H1 (cell line): ENCODE data around the gene PPM1M. TPM values are rescaled to one million over a fixed set of nuclear protein-coding genes. Genes with fewer than 3 reads are reported as not detected.

Experiments used
- CTCF ChIA-PET: fragments of 300-600 bp; sonication (Branson Sonifier 250); formaldehyde crosslinking; loops from one replicate; lab custom pipeline; 2021; ENCODE audit not compliant: partially characterized antibody; lab: Charles Lee
- POLR2A ChIA-PET: fragments of 300-600 bp; sonication (Branson Sonifier 250); formaldehyde crosslinking; loops from one replicate; lab custom pipeline; 2021; ENCODE audit warnings: inconsistent platforms; ENCODE audit not compliant: partially characterized antibody; lab: Charles Lee
- DNase-seq, 2 experiments: peaks; one replicate each; pipeline versions ENCODE4 v3.0.0 to v3.0.0-alpha.2; 2010 to 2022; ENCODE audit warnings: low spot score in 2 of 2, low read depth in 1 of 2, mixed read lengths in 1 of 2
- FAIRE-seq: peaks from 2 replicates; lab custom pipeline; 2011; peaks lifted over from hg19 to GRCh38; lab: Jason Lieb, UNC
- H2AFZ ChIP-seq: 2 replicates; pipeline ENCODE4 v1.8.1; 2012; ENCODE audit warnings: low read length, inconsistent platforms
- H2AK5ac ChIP-seq: 2 replicates; pipeline ENCODE4 v1.6.1; 2013; ENCODE audit warnings: low read depth, low read length
- H2BK120ac ChIP-seq: replicated peaks from 2 replicates; pipeline ENCODE3; 2013; ENCODE audit warnings: low read depth, low read length, inconsistent platforms
- H2BK12ac ChIP-seq: 2 replicates; pipeline ENCODE4 v1.6.1; 2013; ENCODE audit warnings: low read depth, low read length
- H2BK15ac ChIP-seq: 2 replicates; pipeline ENCODE4 v1.6.1; 2013; ENCODE audit warnings: low read length
- H2BK20ac ChIP-seq: 2 replicates; pipeline ENCODE4 v1.6.1; 2013; ENCODE audit warnings: low read length
- H2BK5ac ChIP-seq: 2 replicates; pipeline ENCODE4 v1.6.1; 2013; ENCODE audit warnings: low read depth, low read length
- H3K14ac ChIP-seq: 2 replicates; pipeline ENCODE4 v1.6.1; 2013; ENCODE audit warnings: inconsistent platforms; ENCODE audit not compliant: insufficient read length
- H3K18ac ChIP-seq: 2 replicates; pipeline ENCODE4 v1.6.1; 2013; ENCODE audit warnings: low read length; ENCODE audit errors: extremely low read depth
- H3K23ac ChIP-seq: 2 replicates; pipeline ENCODE4 v1.6.1; 2013; ENCODE audit warnings: inconsistent platforms; ENCODE audit not compliant: insufficient read length
- H3K23me2 ChIP-seq: 2 replicates; pipeline ENCODE4 v1.6.1; 2013; ENCODE audit warnings: low read depth, low read length
- H3K27ac ChIP-seq: 2 replicates; pipeline ENCODE4 v1.6.1; 2011; ENCODE audit warnings: low read depth, low read length, inconsistent platforms
- H3K27me3 ChIP-seq, 4 experiments: replicated peaks in 1 of 4; 1 replicate in 1 of 4; 2 replicates in 3 of 4; pipeline versions ENCODE4 v1.6.1 to v1.8.1; 2011 to 2013; ENCODE audit warnings: low read length in 3 of 4, mild to moderate bottlenecking in 3 of 4, inconsistent platforms in 2 of 4, mixed read lengths in 2 of 4, moderate library complexity in 1 of 4; ENCODE audit not compliant: control insufficient read depth in 3 of 4, insufficient read depth in 3 of 4; ENCODE audit errors: extremely low read depth in 1 of 4
- H3K36me3 ChIP-seq, 4 experiments: 2 replicates each; pipeline versions ENCODE4 v1.6.1 to v1.8.1; 2011 to 2013; ENCODE audit warnings: mild to moderate bottlenecking in 4 of 4, low read length in 3 of 4, moderate library complexity in 2 of 4, control low read depth in 1 of 4, inconsistent platforms in 1 of 4; ENCODE audit not compliant: insufficient read depth in 4 of 4, control insufficient read depth in 2 of 4
- H3K4ac ChIP-seq: replicated peaks from 2 replicates; pipeline ENCODE3; 2013; ENCODE audit warnings: low read length, low read depth, mixed read lengths, inconsistent platforms; ENCODE audit not compliant: insufficient read length
- H3K4me1 ChIP-seq, 4 experiments: replicated peaks in 1 of 4; 1 replicate in 1 of 4; 2 replicates in 3 of 4; pipeline versions ENCODE4 v1.6.1 to v1.8.1; 2011 to 2013; ENCODE audit warnings: low read length in 3 of 4, inconsistent platforms in 2 of 4, mixed read lengths in 1 of 4; ENCODE audit not compliant: insufficient read depth in 4 of 4, control insufficient read depth in 3 of 4
- H3K4me2 ChIP-seq, 2 experiments: 2 replicates each; pipeline versions ENCODE4 v1.6.1 to v1.8.1; 2011 to 2013; ENCODE audit warnings: low read depth in 2 of 2, low read length in 2 of 2, control low read depth in 1 of 2, inconsistent platforms in 1 of 2, mild to moderate bottlenecking in 1 of 2; ENCODE audit not compliant: insufficient read depth in 1 of 2
- H3K4me3 ChIP-seq, 4 experiments: fragments of 200-600, 300-600 bp in 1 of 4; sonication (generic), shearing (Covaris generic), sonication (Bioruptor Twin) in 1 of 4; 2 replicates each; pipeline versions ENCODE4 v1.5.1 to v1.8.1; 2011 to 2016; ENCODE audit warnings: low read length in 4 of 4, low read depth in 3 of 4, control low read depth in 2 of 4, inconsistent platforms in 2 of 4, mild to moderate bottlenecking in 2 of 4, mixed read lengths in 1 of 4, moderate library complexity in 1 of 4; ENCODE audit not compliant: insufficient read depth in 2 of 4; ENCODE audit errors: extremely low read depth in 1 of 4
- H3K56ac ChIP-seq: replicated peaks from 2 replicates; pipeline ENCODE3; 2013; ENCODE audit warnings: low read depth, mild to moderate bottlenecking, mixed read lengths, low read length, inconsistent platforms; ENCODE audit not compliant: insufficient read length
- H3K79me1 ChIP-seq: 2 replicates; pipeline ENCODE4 v1.6.1; 2013; ENCODE audit warnings: low read depth, low read length, control low read depth
- H3K79me2 ChIP-seq, 2 experiments: 2 replicates each; pipeline versions ENCODE4 v1.6.1 to v1.8.1; 2012 to 2013; ENCODE audit warnings: low read length in 2 of 2, mild to moderate bottlenecking in 2 of 2, inconsistent platforms in 1 of 2; ENCODE audit not compliant: insufficient read depth in 2 of 2, control insufficient read depth in 1 of 2
- H3K9ac ChIP-seq, 4 experiments: replicated peaks in 1 of 4; 1 replicate in 1 of 4; 2 replicates in 3 of 4; pipeline versions ENCODE4 v1.6.1 to v1.8.1; 2011 to 2013; ENCODE audit warnings: low read depth in 3 of 4, low read length in 3 of 4, control low read depth in 2 of 4, mild to moderate bottlenecking in 2 of 4, moderate library complexity in 2 of 4, inconsistent platforms in 1 of 4; ENCODE audit errors: extremely low read depth in 1 of 4
- H3K9me3 ChIP-seq, 2 experiments: 2 replicates each; pipeline versions ENCODE4 v1.6.1 to v1.8.1; 2012 to 2013; ENCODE audit warnings: mild to moderate bottlenecking in 2 of 2, moderate library complexity in 2 of 2, control low read depth in 1 of 2, inconsistent platforms in 1 of 2, low read depth in 1 of 2, low read length in 1 of 2, mixed read lengths in 1 of 2; ENCODE audit not compliant: insufficient read depth in 2 of 2
- H4K20me1 ChIP-seq, 2 experiments: replicated peaks in 1 of 2; 2 replicates each; pipeline versions ENCODE3 to v1.8.1; 2011 to 2013; ENCODE audit warnings: inconsistent platforms in 2 of 2, low read length in 2 of 2, mild to moderate bottlenecking in 1 of 2; ENCODE audit not compliant: insufficient read depth in 2 of 2, control insufficient read depth in 1 of 2
- H4K5ac ChIP-seq: 2 replicates; pipeline ENCODE4 v1.6.1; 2013; ENCODE audit warnings: low read length, low read depth, mixed read lengths, inconsistent platforms; ENCODE audit not compliant: insufficient read length
- H4K8ac ChIP-seq: 2 replicates; pipeline ENCODE4 v1.8.0; 2013; ENCODE audit warnings: mild to moderate bottlenecking, moderate library complexity, low read length, inconsistent platforms; ENCODE audit not compliant: insufficient read depth; ENCODE audit errors: extremely low read depth
- H4K91ac ChIP-seq: replicated peaks from 2 replicates; pipeline ENCODE3; 2013; ENCODE audit warnings: low read length, mixed read lengths, inconsistent platforms; ENCODE audit not compliant: insufficient read length
- BACH1 ChIP-seq: IDR thresholded peaks from 2 replicates; pipeline ENCODE4 v1.6.1; 2012; ENCODE audit warnings: low read length, improper control_type of control experiment
- CREB1 ChIP-seq: IDR thresholded peaks from 2 replicates; pipeline ENCODE4 v1.6.1; 2012; ENCODE audit warnings: inconsistent platforms
- GABPA ChIP-seq: IDR thresholded peaks from 2 replicates; pipeline ENCODE4 v1.6.1; 2011; ENCODE audit warnings: mild to moderate bottlenecking, low read length, moderate library complexity, borderline replicate concordance; ENCODE audit not compliant: insufficient read depth
- RAD21 ChIP-seq, 2 experiments: IDR thresholded peaks in 1 of 2; conservative IDR thresholded peaks in 1 of 2; 2 replicates each; pipeline ENCODE4 v1.6.1; 2011; ENCODE audit warnings: low read depth in 2 of 2, low read length in 2 of 2, improper control_type of control experiment in 1 of 2, inconsistent platforms in 1 of 2, mild to moderate bottlenecking in 1 of 2, moderate library complexity in 1 of 2
- SIX5 ChIP-seq: IDR thresholded peaks from 2 replicates; pipeline ENCODE4 v1.6.1; 2011; ENCODE audit warnings: mild to moderate bottlenecking, low read depth, low read length
- SP4 ChIP-seq: IDR thresholded peaks from 2 replicates; pipeline ENCODE4 v1.6.1; 2012; ENCODE audit warnings: low read length, inconsistent platforms
- YY1 ChIP-seq: IDR thresholded peaks from 2 replicates; pipeline ENCODE4 v1.6.1; 2011; ENCODE audit warnings: low read depth, mild to moderate bottlenecking, low read length
- whole genome bisulfite sequencing, 2 experiments: shearing (Covaris generic) in 1 of 2; methylation state at CpG; one replicate each; pipeline versions ENCODE4 v1.1.6 to v1.1.7; 2013 to 2015; ENCODE audit warnings: low lambda C conversion rate in 2 of 2, mixed read lengths in 2 of 2, inconsistent platforms in 1 of 2, low coverage in 1 of 2, missing lambda C conversion rate in 1 of 2; ENCODE audit not compliant: insufficient replicate concordance in 2 of 2, insufficient coverage in 1 of 2, insufficient read length in 1 of 2; ENCODE audit errors: extremely low coverage in 1 of 2, missing lambda C conversion rate in 1 of 2; 5-methylcytosine and 5-hydroxymethylcytosine counted together
- polyA plus RNA-seq, 7 experiments: library from polyadenylated mRNA; depleted of rRNA in 3 of 7; stranded (reverse) in 5 of 7; unstranded in 2 of 7; fragments of >200 nt in 5 of 7; fragments of 200-250 nt in 2 of 7; gene quantifications; 1 replicate in 5 of 7; 2 replicates in 1 of 7; 4 replicates in 1 of 7; pipeline versions ENCODE4 v1.2.1 to v1.2.3, GENCODE V29; 2011 to 2013; ENCODE audit warnings: missing spikeins in 2 of 7, mixed read lengths in 2 of 7
- total RNA-seq: library from RNA; stranded (reverse); fragmentation: NEBNext Ultra II Directional; extraction: Animal tissue kit (Norgen Biotek cat#: 25700); gene quantifications from 2 replicates; pipeline ENCODE4 v1.2.1, GENCODE V29; 2021
- TF ChIP-seq, protein P1 (sequence below), 3 experiments: IDR thresholded peaks; 1 replicate in 2 of 3; 2 replicates in 1 of 3; pipeline versions ENCODE4 v1.5.1 to v1.6.1; 2011; ENCODE audit warnings: low read length in 3 of 3, mild to moderate bottlenecking in 3 of 3, inconsistent platforms in 2 of 3, low read depth in 1 of 3, moderate library complexity in 1 of 3; ENCODE audit not compliant: insufficient read depth in 1 of 3; ENCODE audit errors: control extremely low read depth in 1 of 3

Gene PPM1M
- total and polyA plus RNA-seq, 2 of the 8 experiments (the other 6 are each of a cell fraction or from before 2014, with no cell fraction given): 5.2 to 6.3 TPM

DNA sequence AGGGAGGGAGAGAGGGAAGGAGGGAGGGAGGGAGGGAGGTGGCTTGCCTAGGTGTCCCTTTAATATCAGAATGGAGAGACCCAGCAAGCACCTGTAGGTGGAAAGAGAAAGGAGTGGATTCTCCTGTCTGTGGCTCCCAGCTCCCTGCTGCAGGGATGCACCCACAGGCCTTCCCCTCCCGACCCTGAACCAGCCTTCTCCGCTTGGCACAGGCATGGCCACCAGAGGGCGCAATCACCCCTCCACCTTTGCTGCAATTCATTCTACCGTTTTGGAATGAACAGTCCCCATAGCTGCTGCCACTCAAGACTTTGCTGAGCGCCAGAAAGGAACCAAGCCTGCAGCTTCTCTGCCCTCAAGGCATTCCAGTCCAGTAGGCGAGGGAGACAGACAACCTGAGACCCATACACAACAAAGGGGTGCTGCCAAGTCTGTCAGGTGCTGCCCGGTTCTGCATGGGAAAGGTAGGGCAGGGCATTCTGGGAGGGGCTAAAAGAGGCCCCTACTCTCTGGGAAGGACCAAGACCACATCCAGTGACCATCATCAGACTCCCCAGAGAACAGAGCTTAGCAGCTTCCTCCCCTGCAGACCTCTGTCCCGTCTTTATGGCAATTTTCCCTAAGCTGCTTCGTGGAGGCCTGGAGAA, 25.1 kb upstream of the PPM1M start:
- H2BK15ac ChIP-seq: peak overlapping the region; percentile 61; the same call in 1 of the 2 replicates
- ChIA-PET CTCF (interaction anchor here (0.7 to 20.4 kb wide), 55 partner anchors 10 to 253 kb away, joined by 3 to 336 read pairs (median 5); partner anchors contain the start of genes ALAS1, PCBP4, PPM1M and TNNC1), POLR2A (interaction anchor here (1.1 to 2.4 kb wide), 8 partner anchors 11 to 228 kb away, joined by 4 to 7 read pairs (median 6); partner anchors contain the start of genes GLYCTK, PPM1M and TWF2)
- H2AK5ac ChIP-seq: no peak overlapping the region
- H3K4me1 ChIP-seq: peaks cover 0 to 3% (median under 1%) of the 10 kb centered on the region in 4 experiments; a peak in 3 of 7 replicates
- H4K20me1 ChIP-seq: no peaks in the 10 kb centered on the region
- 35% methylated on average over 9 of the region's 9 CpGs; no CpG with 5 or more reads in 1 of the 2 experiments for WGBS, 2 experiments
- no peak overlapping the region for H2BK12ac ChIP-seq
- no peak overlapping the region for H4K5ac ChIP-seq
- TF ChIP-seq RAD21 (IDR thresholded peaks at IDR 0.05 in 1 of 2, conservative IDR thresholded peaks at IDR 0.05 in 1 of 2; ENCODE audit: low read depth in 2 of 2, low read length in 2 of 2) (peak; percentile 78 to 81), GABPA (peak; percentile 66; the same call in 1 of the 2 replicates), CREB1 (0 out of 2 replicates have a peak, but pooled peaks have one; percentile 34), SIX5 (no peak), BACH1 (no peak), YY1 (peak; percentile 50; the same call in 1 of the 2 replicates), SP4 (no peak)
- TF ChIP-seq, protein P1, sequence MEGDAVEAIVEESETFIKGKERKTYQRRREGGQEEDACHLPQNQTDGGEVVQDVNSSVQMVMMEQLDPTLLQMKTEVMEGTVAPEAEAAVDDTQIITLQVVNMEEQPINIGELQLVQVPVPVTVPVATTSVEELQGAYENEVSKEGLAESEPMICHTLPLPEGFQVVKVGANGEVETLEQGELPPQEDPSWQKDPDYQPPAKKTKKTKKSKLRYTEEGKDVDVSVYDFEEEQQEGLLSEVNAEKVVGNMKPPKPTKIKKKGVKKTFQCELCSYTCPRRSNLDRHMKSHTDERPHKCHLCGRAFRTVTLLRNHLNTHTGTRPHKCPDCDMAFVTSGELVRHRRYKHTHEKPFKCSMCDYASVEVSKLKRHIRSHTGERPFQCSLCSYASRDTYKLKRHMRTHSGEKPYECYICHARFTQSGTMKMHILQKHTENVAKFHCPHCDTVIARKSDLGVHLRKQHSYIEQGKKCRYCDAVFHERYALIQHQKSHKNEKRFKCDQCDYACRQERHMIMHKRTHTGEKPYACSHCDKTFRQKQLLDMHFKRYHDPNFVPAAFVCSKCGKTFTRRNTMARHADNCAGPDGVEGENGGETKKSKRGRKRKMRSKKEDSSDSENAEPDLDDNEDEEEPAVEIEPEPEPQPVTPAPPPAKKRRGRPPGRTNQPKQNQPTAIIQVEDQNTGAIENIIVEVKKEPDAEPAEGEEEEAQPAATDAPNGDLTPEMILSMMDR (IDR thresholded peaks at IDR 0.05; ENCODE audit: control extremely low read depth in 1 of 3, insufficient read depth in 1 of 3, low read depth in 1 of 3, low read length in 3 of 3): peak in 2 of 3 experiments; percentile 87 to 99; a peak in 3 of 4 replicates
- H2BK5ac ChIP-seq: 0 out of 2 replicates have a peak overlapping the region, but pooled peaks have one; percentile 32
- no peak overlapping the region for H2BK120ac ChIP-seq
- no peak overlapping the region for H3K18ac ChIP-seq
- DNase-seq: peak in 1 of 2 experiments; percentile 96
- no peaks in the 10 kb centered on the region for H3K23me2 ChIP-seq
- H2BK20ac ChIP-seq: 0 out of 2 replicates have a peak overlapping the region, but pooled peaks have one; percentile 72
- no peaks in the 10 kb centered on the region for H3K9me3 ChIP-seq
- no peak overlapping the region for H3K14ac ChIP-seq
- H3K27ac ChIP-seq: no peak overlapping the region
- peaks cover 0 to 1% (median under 1%) of the 10 kb centered on the region in 4 experiments; a peak in 3 of 8 replicates for H3K36me3 ChIP-seq
- peak; percentile 58 for FAIRE-seq
- H4K8ac ChIP-seq: no peak overlapping the region
- H2AFZ ChIP-seq: peak overlapping the region; percentile 97
- 0 out of 4 replicates have a peak overlapping the region, but pooled peaks of 1 of the 2 experiments have one; percentile 33 for H3K4me2 ChIP-seq
- no peaks in the 10 kb centered on the region for H3K79me2 ChIP-seq
- no peak overlapping the region for H3K4me3 ChIP-seq
- H4K91ac ChIP-seq: no peak overlapping the region
- no peak overlapping the region for H3K9ac ChIP-seq
- no peak overlapping the region for H3K4ac ChIP-seq
- no peaks in the 10 kb centered on the region for H3K79me1 ChIP-seq
- no peak overlapping the region for H3K23ac ChIP-seq
- no peak overlapping the region for H3K56ac ChIP-seq
- H3K27me3 ChIP-seq: no peaks in the 10 kb centered on the region
